OCI-LY3 (cell line): Measurements from ENCODE around the gene CDX1.

Experiments
- H2AFZ ChIP-seq: fragments of 200-600, 300-600 bp; shearing (Covaris generic); 2 replicates; pipeline ENCODE4 v1.6.0; 2014; ENCODE audit warnings: antibody characterized with exemption, low read depth, low read length
- H3K27ac ChIP-seq: fragments of 200-600, 300-600 bp; sonication (generic); 2 replicates; pipeline ENCODE4 v1.5.1; 2014; ENCODE audit warnings: mild to moderate bottlenecking, low read length, moderate library complexity, mixed read lengths
- H3K27me3 ChIP-seq: fragments of 200-600, 300-600 bp; sonication (generic); 2 replicates; pipeline ENCODE4 v1.6.1; 2014; ENCODE audit warnings: low read depth, low read length, mixed read lengths
- H3K36me3 ChIP-seq: fragments of 200-600, 300-600 bp; sonication (generic); replicated peaks from 2 replicates; pipeline ENCODE3; 2014; ENCODE audit warnings: low read depth, low read length, mixed read lengths
- H3K4me1 ChIP-seq: fragments of 300-600, 200-600 bp; sonication (generic); 2 replicates; pipeline ENCODE4 v1.6.1; 2014; ENCODE audit warnings: low read length, mixed read lengths
- H3K4me2 ChIP-seq: fragments of 200-600, 300-600 bp; sonication (generic); 2 replicates; pipeline ENCODE4 v1.6.1; 2014; ENCODE audit warnings: low read length, mixed read lengths
- H3K4me3 ChIP-seq: fragments of 300-600, 200-600 bp; sonication (generic); 2 replicates; pipeline ENCODE4 v1.5.1; 2014; ENCODE audit warnings: antibody characterized with exemption, mild to moderate bottlenecking, low read length, moderate library complexity
- H3K79me2 ChIP-seq: fragments of 300-600, 200-600 bp; shearing (Covaris generic); 2 replicates; pipeline ENCODE4 v1.6.1; 2014; ENCODE audit warnings: mild to moderate bottlenecking, low read length, mixed read lengths
- H3K9ac ChIP-seq: fragments of 300-600, 200-600 bp; shearing (Covaris generic); 2 replicates; pipeline ENCODE4 v1.6.0; 2014; ENCODE audit warnings: mild to moderate bottlenecking, low read length, moderate library complexity
- H3K9me3 ChIP-seq: fragments of 200-600, 300-600 bp; shearing (Covaris generic); 2 replicates; pipeline ENCODE4 v1.6.1; 2014; ENCODE audit warnings: low read length, mixed read lengths; ENCODE audit not compliant: insufficient read depth
- H4K20me1 ChIP-seq: fragments of 200-600, 300-600 bp; sonication (generic); 2 replicates; pipeline ENCODE4 v1.6.1; 2016; ENCODE audit warnings: low read length, mixed read lengths; ENCODE audit not compliant: insufficient read depth
- CTCF ChIP-seq: fragments of 200-600, 300-600 bp; sonication (generic); IDR thresholded peaks from 2 replicates; pipeline ENCODE4 v1.5.1; 2014; ENCODE audit warnings: antibody characterized with exemption, low read length, low read depth
- EZH2phosphoT487 ChIP-seq: fragments of 200-600 bp; shearing (Covaris generic); IDR thresholded peaks from 2 replicates; pipeline ENCODE4 v1.6.1; 2018; ENCODE audit warnings: antibody characterized with exemption, mixed run types, low read depth

The CDX1 gene

GRCh38 chr5:150166650-150167511, at the start of gene CDX1:
Gene CDX1 (plus strand): TSS chr5:150166778. CDS start chr5:150166877, 99 bp downstream.
- H3K27me3 ChIP-seq = peaks cover 6% of the 10 kb centered on the region
- H3K4me3 ChIP-seq = no peak within 1 kb of the TSS
- no peaks in the 10 kb centered on the region for H3K36me3 ChIP-seq
- TF ChIP-seq CTCF (no peak), EZH2phosphoT487 (no peak)
- H3K4me1 ChIP-seq = peaks cover 20% of the 10 kb centered on the region
- H3K9ac ChIP-seq = no peak within 1 kb of the TSS
- H3K27ac ChIP-seq = no peak within 1 kb of the TSS
- no peaks in the 10 kb centered on the region for H3K9me3 ChIP-seq
- H4K20me1 ChIP-seq = no peaks in the 10 kb centered on the region
- H3K4me2 ChIP-seq = no peak within 1 kb of the TSS
- H2AFZ ChIP-seq = no peak within 1 kb of the TSS
- no peaks in the 10 kb centered on the region for H3K79me2 ChIP-seq

GRCh38 chr5:150117945-150118560, 48.5 kb upstream of the CDX1 start:
- H3K4me3 ChIP-seq = no peak overlapping the region
- no peak for TF ChIP-seq EZH2phosphoT487
- no peak for TF ChIP-seq CTCF
- no peak overlapping the region for H2AFZ ChIP-seq
- no peaks in the 10 kb centered on the region for H3K36me3 ChIP-seq
- no peaks in the 10 kb centered on the region for H3K4me1 ChIP-seq
- H3K9me3 ChIP-seq = no peaks in the 10 kb centered on the region
- no peak overlapping the region for H3K27ac ChIP-seq
- no peaks in the 10 kb centered on the region for H3K79me2 ChIP-seq
- H4K20me1 ChIP-seq = no peaks in the 10 kb centered on the region
- H3K4me2 ChIP-seq = no peak overlapping the region
- no peaks in the 10 kb centered on the region for H3K27me3 ChIP-seq
- H3K9ac ChIP-seq = no peak overlapping the region

- H3K9ac ChIP-seq = no peak overlapping the region
- no peak overlapping the region for H3K4me2 ChIP-seq
- no peak for TF ChIP-seq EZH2phosphoT487
- no peak for TF ChIP-seq CTCF
- H3K79me2 ChIP-seq = no peaks in the 10 kb centered on the region
- no peak overlapping the region for H2AFZ ChIP-seq
- H3K27me3 ChIP-seq = no peaks in the 10 kb centered on the region
- H4K20me1 ChIP-seq = no peaks in the 10 kb centered on the region
- no peaks in the 10 kb centered on the region for H3K9me3 ChIP-seq
- no peaks in the 10 kb centered on the region for H3K4me1 ChIP-seq
- H3K36me3 ChIP-seq = no peaks in the 10 kb centered on the region
- H3K27ac ChIP-seq = no peak overlapping the region
- no peak overlapping the region for H3K4me3 ChIP-seq
Observed at GRCh38 chr5:150118561-150119229, 47.9 kb upstream of the CDX1 start.

GRCh38 chr5:150119421-150120061, 47.0 kb upstream of the CDX1 start:
- H2AFZ ChIP-seq = no peak overlapping the region
- H3K27me3 ChIP-seq = no peaks in the 10 kb centered on the region
- no peak overlapping the region for H3K4me2 ChIP-seq
- H3K9me3 ChIP-seq = no peaks in the 10 kb centered on the region
- H3K4me1 ChIP-seq = no peaks in the 10 kb centered on the region
- no peak overlapping the region for H3K4me3 ChIP-seq
- no peak overlapping the region for H3K9ac ChIP-seq
- no peaks in the 10 kb centered on the region for H3K79me2 ChIP-seq
- H4K20me1 ChIP-seq = no peaks in the 10 kb centered on the region
- TF ChIP-seq CTCF (peak; percentile 14), EZH2phosphoT487 (no peak)
- H3K36me3 ChIP-seq = no peaks in the 10 kb centered on the region
- no peak overlapping the region for H3K27ac ChIP-seq
